Uterus (tissue), 2 donors: Measurements from ENCODE around the gene STARD10.

ENCODE experiments used
- CTCF ChIP-seq, 4 experiments: fragments of 200-600 bp in 2 of 4; fragments of 450-650 bp in 2 of 4; sonication (generic) in 2 of 4; IDR thresholded peaks; one replicate each; pipeline ENCODE4 v1.5.1; 2016 to 2019; ENCODE audit warnings: antibody characterized with exemption in 4 of 4, mild to moderate bottlenecking in 2 of 4, moderate library complexity in 1 of 4
- POLR2A ChIP-seq, 2 donors: fragments of 450-650 bp; IDR thresholded peaks; one replicate each; pipeline ENCODE4 v1.6.1; 2016; ENCODE audit warnings: antibody characterized with exemption in 2 of 2, mild to moderate bottlenecking in 1 of 2, moderate library complexity in 1 of 2

DNA sequence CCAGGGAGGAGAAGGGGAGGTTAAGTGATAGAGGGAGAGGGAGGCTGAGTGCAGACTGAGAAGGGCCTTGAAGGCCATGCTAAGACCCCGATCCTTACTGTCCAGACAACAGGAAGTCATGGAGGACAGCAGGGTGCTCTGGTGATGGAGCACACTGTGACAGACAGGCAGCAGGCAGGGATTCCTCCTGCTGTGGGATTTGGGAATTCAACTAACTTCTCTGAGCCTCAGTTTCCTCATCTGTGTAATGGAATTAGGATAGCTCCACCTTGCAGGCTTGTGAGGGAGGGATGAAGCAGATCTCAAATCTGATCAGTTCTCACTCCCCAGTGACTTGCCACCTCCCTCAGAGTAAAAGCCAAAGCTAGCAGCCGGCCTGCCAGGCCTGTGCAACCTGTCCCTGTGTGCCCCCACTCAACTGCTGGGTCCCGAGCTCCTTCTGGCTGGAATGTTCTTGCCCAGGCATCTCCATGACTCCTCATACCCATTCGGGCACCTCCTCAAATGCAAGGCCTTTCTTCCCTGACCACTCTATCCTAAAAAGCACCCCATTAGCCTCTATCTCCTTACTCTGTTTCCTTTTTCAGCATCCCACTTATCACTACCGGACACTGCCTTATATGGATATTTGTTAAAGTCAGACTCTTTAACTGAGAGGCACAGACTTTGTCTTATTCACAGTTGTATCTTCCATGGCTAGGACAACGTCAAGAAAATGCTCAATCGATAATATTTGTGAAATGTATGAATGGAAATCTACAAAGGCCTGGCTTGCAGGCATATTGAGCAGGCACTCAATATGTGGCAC lies 51.1 kb downstream of the STARD10 start:
- no peak for TF ChIP-seq POLR2A (IDR thresholded peaks at IDR 0.05)
- TF ChIP-seq CTCF (IDR thresholded peaks at IDR 0.05): no peak
